Measurements from ENCODE around the gene IFI6. TPM values are rescaled to one million over a fixed set of nuclear protein-coding genes. Genes with fewer than 3 reads are reported as not detected.
A peak's percentile ranks its signal among the peaks of the same experiment; 100 is the strongest.

IFI6 gene
- total and polyA plus RNA-seq, 10 donors: 41.6 to 85.8 (median 62.7) TPM

DNA sequence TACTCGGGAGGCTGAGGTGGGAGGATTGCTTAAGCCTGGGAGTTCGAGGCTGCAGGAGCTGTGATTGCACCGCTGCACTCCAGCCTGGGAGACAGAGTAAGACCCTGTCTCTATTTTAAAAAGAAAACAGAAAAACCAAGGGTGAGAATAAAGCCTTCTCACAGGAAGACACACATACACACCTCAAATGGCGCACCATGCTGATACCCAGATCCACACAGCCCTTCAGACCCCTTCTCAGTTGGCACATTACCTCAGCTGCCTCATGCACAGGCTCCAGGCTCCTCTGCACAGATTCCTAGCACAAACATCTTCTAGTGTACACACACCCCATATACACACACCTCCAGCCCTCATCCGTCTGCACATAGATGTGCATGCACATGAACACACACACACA lies 44.9 kb downstream of the IFI6 start:
- Histone ChIP-seq H3K9me3 (no peaks in the 10 kb centered on the region), H3K27me3 (replicated peaks in 1 of 7) (no peaks in the 10 kb centered on the region), H3K4me3 (peak overlapping the region in 1 of 8 donors; percentile 66), H3K36me3 (peaks cover 0 to 27% (median 0%) of the 10 kb centered on the region in 6 donors), H3K27ac (peak overlapping the region; percentile 57 to 98 (median 88)), H3K4me1 (peaks cover 59 to 100% (median 100%) of the 10 kb centered on the region in 6 donors)
- DNase-seq: no peak
- 59 to 87% (median 75%) methylated on average over 5 of the region's 5 CpGs for WGBS, 5 donors
- intact Hi-C loops (cut with DNase I; ENCODE audit: low total_unique reads): no loop called here
- TF ChIP-seq, protein P1, sequence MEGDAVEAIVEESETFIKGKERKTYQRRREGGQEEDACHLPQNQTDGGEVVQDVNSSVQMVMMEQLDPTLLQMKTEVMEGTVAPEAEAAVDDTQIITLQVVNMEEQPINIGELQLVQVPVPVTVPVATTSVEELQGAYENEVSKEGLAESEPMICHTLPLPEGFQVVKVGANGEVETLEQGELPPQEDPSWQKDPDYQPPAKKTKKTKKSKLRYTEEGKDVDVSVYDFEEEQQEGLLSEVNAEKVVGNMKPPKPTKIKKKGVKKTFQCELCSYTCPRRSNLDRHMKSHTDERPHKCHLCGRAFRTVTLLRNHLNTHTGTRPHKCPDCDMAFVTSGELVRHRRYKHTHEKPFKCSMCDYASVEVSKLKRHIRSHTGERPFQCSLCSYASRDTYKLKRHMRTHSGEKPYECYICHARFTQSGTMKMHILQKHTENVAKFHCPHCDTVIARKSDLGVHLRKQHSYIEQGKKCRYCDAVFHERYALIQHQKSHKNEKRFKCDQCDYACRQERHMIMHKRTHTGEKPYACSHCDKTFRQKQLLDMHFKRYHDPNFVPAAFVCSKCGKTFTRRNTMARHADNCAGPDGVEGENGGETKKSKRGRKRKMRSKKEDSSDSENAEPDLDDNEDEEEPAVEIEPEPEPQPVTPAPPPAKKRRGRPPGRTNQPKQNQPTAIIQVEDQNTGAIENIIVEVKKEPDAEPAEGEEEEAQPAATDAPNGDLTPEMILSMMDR (IDR thresholded peaks at IDR 0.05 in 8 of 11, conservative IDR thresholded peaks at IDR 0.05 in 3 of 11): no peak
- TF ChIP-seq POLR2A (IDR thresholded peaks at IDR 0.05): no peak
- TF ChIP-seq POLR2AphosphoS5 (IDR thresholded peaks at IDR 0.05): no peak

DNA sequence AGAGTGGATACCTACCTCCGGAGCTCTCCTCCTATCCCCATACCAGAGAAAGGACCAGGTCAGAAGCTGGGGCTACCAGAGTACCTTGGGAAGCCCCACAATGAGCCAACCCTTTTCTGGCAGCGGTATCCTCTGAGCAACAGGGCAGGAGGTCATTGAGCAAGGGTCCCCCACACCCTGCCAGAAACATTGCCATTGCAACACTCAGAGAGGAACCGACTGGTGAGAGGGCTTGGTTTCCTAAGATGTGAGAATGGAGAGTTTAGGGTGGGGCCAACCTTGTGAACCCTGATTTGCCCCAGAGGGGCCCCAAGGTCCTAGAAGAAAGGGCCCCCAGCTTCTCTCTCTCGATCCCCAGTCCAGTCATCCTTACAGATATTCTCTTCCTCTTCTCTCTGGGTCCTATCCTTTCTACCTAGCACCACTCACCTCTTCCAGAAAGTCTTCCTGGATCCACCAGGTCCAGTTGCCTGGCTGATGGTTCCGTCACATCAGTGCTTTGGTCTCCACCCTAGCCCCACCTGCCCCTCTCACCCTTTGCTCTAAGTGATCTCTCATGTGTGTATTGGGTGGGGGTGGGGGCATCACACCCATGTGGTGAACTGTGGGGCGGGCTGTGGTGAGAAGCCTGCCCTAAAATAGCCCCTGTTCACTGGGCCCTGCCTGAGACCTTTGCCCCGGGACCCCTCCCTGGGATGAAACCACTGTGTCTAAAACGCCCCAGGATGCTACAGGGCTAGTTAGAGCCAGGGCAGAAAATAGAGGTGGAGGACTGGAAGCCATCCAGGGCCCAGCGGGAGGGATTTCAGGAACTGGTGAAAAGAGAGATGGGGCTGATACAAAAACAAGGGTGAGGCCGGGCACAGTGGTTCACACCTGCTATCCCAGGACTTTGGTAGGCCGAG lies 45.7 kb downstream of the IFI6 start:
- 44 to 50% (median 47%) methylated on average over 11 of the region's 11 CpGs for WGBS, 5 donors
- intact Hi-C loops (cut with DNase I; ENCODE audit: low total_unique reads): no loop called here
- no peaks in the 10 kb centered on the region for H3K27me3 ChIP-seq (replicated peaks in 1 of 7)
- peak overlapping the region in 7 of 8 donors; percentile 14 to 66 (median 34) for H3K4me3 ChIP-seq
- H3K9me3 ChIP-seq: no peaks in the 10 kb centered on the region
- peaks cover 0 to 34% (median 0%) of the 10 kb centered on the region in 6 donors for H3K36me3 ChIP-seq
- TF ChIP-seq POLR2A (IDR thresholded peaks at IDR 0.05): peak in 2 of 3 donors; percentile 29 to 46
- TF ChIP-seq, protein P1 (IDR thresholded peaks at IDR 0.05 in 8 of 11, conservative IDR thresholded peaks at IDR 0.05 in 3 of 11): no peak
- TF ChIP-seq POLR2AphosphoS5 (IDR thresholded peaks at IDR 0.05): peak in 2 of 3 donors; percentile 30 to 87
- H3K4me1 ChIP-seq: peaks cover 52 to 100% (median 100%) of the 10 kb centered on the region in 6 donors
- DNase-seq: no peak
- H3K27ac ChIP-seq: peak overlapping the region; percentile 57 to 98 (median 88)

GRCh38 chr1:27624467-27625178 lies 47.4 kb downstream of the IFI6 start:
- Histone ChIP-seq H3K27me3 (replicated peaks in 1 of 7) (no peaks in the 10 kb centered on the region), H3K4me3 (peak overlapping the region in 7 of 8 donors; percentile 14 to 66 (median 34)), H3K9me3 (no peaks in the 10 kb centered on the region), H3K4me1 (peaks cover 36 to 100% (median 99%) of the 10 kb centered on the region in 6 donors), H3K36me3 (peaks cover 0 to 50% (median 0%) of the 10 kb centered on the region in 6 donors), H3K27ac (peak overlapping the region; percentile 48 to 98 (median 88))
- 33 to 40% (median 37%) methylated on average over 7 of the region's 7 CpGs for WGBS, 5 donors
- no peak for DNase-seq
- no peak for TF ChIP-seq POLR2A (IDR thresholded peaks at IDR 0.05)
- TF ChIP-seq, protein P1 (IDR thresholded peaks at IDR 0.05 in 8 of 11, conservative IDR thresholded peaks at IDR 0.05 in 3 of 11): no peak
- no peak for TF ChIP-seq POLR2AphosphoS5 (IDR thresholded peaks at IDR 0.05)
- intact Hi-C loops (cut with DNase I; ENCODE audit: low total_unique reads): no loop called here

All from spleen (tissue), 11 donors.